GM23248 (cell line): ENCODE data around the gene NUDT6. TPM values are rescaled to one million over a fixed set of nuclear protein-coding genes. Genes with fewer than 3 reads are reported as not detected.
"Not testable (repeated sequence)": the region's sequence is repeated elsewhere in the genome, so short reads cannot be mapped to it uniquely, and the experiment has no call there.

ENCODE experiments used
- DNase-seq: peaks from one replicate; pipeline ENCODE4 v3.0.0-alpha.2; 2015
- H2AFZ ChIP-seq: fragments of 200-600 bp; sonication (generic); 2 replicates; pipeline ENCODE4 v1.6.1; 2016; ENCODE audit warnings: antibody characterized with exemption
- H3F3A ChIP-seq: fragments of 200-600 bp; sonication (generic); 2 replicates; pipeline ENCODE4 v1.6.1; 2016; ENCODE audit warnings: mild to moderate bottlenecking, antibody characterized with exemption, mixed run types; ENCODE audit not compliant: insufficient read depth
- H3K27ac ChIP-seq: fragments of 200-600 bp; sonication (generic); 2 replicates; pipeline ENCODE4 v1.5.1; 2016; ENCODE audit warnings: mild to moderate bottlenecking
- H3K27me3 ChIP-seq: fragments of 200-600 bp; sonication (generic); replicated peaks from 2 replicates; pipeline ENCODE4 v1.6.1; 2016; ENCODE audit warnings: mild to moderate bottlenecking; ENCODE audit not compliant: insufficient read depth
- H3K36me3 ChIP-seq: fragments of 200-600 bp; sonication (generic); 2 replicates; pipeline ENCODE4 v1.6.1; 2016; ENCODE audit warnings: low read depth, mild to moderate bottlenecking
- H3K4me1 ChIP-seq: fragments of 200-600 bp; sonication (generic); 2 replicates; pipeline ENCODE4 v1.6.1; 2016; ENCODE audit warnings: mild to moderate bottlenecking; ENCODE audit not compliant: insufficient read depth
- H3K4me2 ChIP-seq: fragments of 200-600 bp; sonication (generic); one replicate; pipeline ENCODE4 v1.6.1; 2016; ENCODE audit warnings: mild to moderate bottlenecking; ENCODE audit not compliant: unreplicated experiment
- H3K4me3 ChIP-seq: fragments of 200-600 bp; sonication (generic); 2 replicates; pipeline ENCODE4 v1.5.1; 2016; ENCODE audit warnings: mild to moderate bottlenecking
- H3K79me2 ChIP-seq: fragments of 200-600 bp; sonication (generic); 2 replicates; pipeline ENCODE4 v1.6.1; 2016; ENCODE audit warnings: mild to moderate bottlenecking; ENCODE audit not compliant: insufficient read depth
- H3K9ac ChIP-seq: fragments of 200-600 bp; sonication (generic); 2 replicates; pipeline ENCODE4 v1.6.1; 2016; ENCODE audit warnings: mild to moderate bottlenecking
- H3K9me2 ChIP-seq: fragments of 200-600 bp; sonication (generic); 2 replicates; pipeline ENCODE4 v1.6.1; 2016; ENCODE audit warnings: mixed run types, mild to moderate bottlenecking, moderate library complexity; ENCODE audit not compliant: insufficient read depth
- H3K9me3 ChIP-seq: fragments of 200-600 bp; sonication (generic); one replicate; pipeline ENCODE4 v1.6.1; 2017; ENCODE audit warnings: low read depth
- H4K20me1 ChIP-seq: fragments of 200-600 bp; sonication (generic); 2 replicates; pipeline ENCODE4 v1.6.0; 2016; ENCODE audit not compliant: insufficient read depth
- EZH2 ChIP-seq: fragments of 200-600 bp; sonication (generic); IDR thresholded peaks from 2 replicates; pipeline ENCODE4 v1.6.1; 2018; ENCODE audit warnings: antibody characterized with exemption, mild to moderate bottlenecking; ENCODE audit not compliant: insufficient read depth, poor library complexity, severe bottlenecking
- EZH2phosphoT487 ChIP-seq: fragments of 200-600 bp; sonication (generic); IDR thresholded peaks from 2 replicates; pipeline ENCODE4 v1.6.1; 2018; ENCODE audit warnings: antibody characterized with exemption, moderate library complexity, mild to moderate bottlenecking, low read depth; ENCODE audit not compliant: insufficient read depth
- WGBS, 2 experiments: methylation state at CpG; one replicate each; pipeline ENCODE4 v1.1.6; 2015 to 2017; ENCODE audit warnings: low lambda C conversion rate in 2 of 2, low coverage in 1 of 2; ENCODE audit errors: missing lambda C conversion rate in 2 of 2; 5-methylcytosine and 5-hydroxymethylcytosine counted together
- in situ Hi-C: fragments of 300-500 bp; cut with MboI; formaldehyde crosslinking; loops from 2 replicates; pipeline ENCODE4 v1.15.0; 2020
- polyA plus RNA-seq: library from polyadenylated mRNA; unstranded; fragments of >200 nt; fragmentation: Nextera tagmentation; extraction: Ambion mirVana; gene quantifications from 2 replicates; pipeline ENCODE4 v1.2.1, GENCODE V29; 2016
- total RNA-seq: library from RNA; depleted of rRNA; stranded (reverse); fragments of >200 nt; shearing (Covaris generic); gene quantifications from 2 replicates; pipeline ENCODE4 v1.2.3, GENCODE V29; 2014

NUDT6 gene
- total and polyA plus RNA-seq, 2 experiments from 2014 or later = 4.9 to 6.0 TPM

DNA sequence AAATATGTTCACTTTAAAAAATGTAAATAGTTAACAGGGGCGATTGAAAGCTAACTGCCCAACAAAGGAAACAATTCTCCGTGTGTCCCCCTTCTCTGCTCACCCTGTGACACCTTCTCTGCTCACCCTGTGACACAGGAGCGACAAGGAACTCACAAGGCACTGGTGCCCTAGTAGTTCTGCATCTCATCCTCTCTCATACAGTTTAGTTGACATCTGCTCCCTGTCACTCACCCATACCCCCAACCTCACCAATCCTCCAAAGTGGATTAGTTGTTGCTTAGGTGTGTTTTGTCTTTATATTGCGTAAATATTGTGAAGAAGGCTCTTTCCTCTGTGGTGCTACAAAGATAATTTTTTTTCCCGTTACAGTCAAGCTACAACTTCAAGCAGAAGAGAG, 46.4 kb downstream of the NUDT6 start:
- no peaks in the 10 kb centered on the region for H3K9me2 ChIP-seq
- H3K9me3 ChIP-seq = no peaks in the 10 kb centered on the region
- H3K4me1 ChIP-seq = peaks cover 78% of the 10 kb centered on the region
- H4K20me1 ChIP-seq = no peaks in the 10 kb centered on the region
- H3K4me2 ChIP-seq = no peak overlapping the region
- TF ChIP-seq EZH2 (no peak), EZH2phosphoT487 (no peak)
- H3K27ac ChIP-seq = peak overlapping the region; percentile 39
- WGBS, 2 experiments = 97 to 99% methylated on average over 5 of the region's 5 CpGs
- DNase-seq = no peak
- H3K36me3 ChIP-seq = peaks cover 46% of the 10 kb centered on the region
- peaks cover 98% of the 10 kb centered on the region for H3K79me2 ChIP-seq
- H2AFZ ChIP-seq = no peak overlapping the region
- no peak overlapping the region for H3K9ac ChIP-seq
- H3F3A ChIP-seq = peaks cover 85% of the 10 kb centered on the region
- in situ Hi-C loops = no loop called here
- H3K4me3 ChIP-seq = no peak overlapping the region
- H3K27me3 ChIP-seq = no peaks in the 10 kb centered on the region

DNA sequence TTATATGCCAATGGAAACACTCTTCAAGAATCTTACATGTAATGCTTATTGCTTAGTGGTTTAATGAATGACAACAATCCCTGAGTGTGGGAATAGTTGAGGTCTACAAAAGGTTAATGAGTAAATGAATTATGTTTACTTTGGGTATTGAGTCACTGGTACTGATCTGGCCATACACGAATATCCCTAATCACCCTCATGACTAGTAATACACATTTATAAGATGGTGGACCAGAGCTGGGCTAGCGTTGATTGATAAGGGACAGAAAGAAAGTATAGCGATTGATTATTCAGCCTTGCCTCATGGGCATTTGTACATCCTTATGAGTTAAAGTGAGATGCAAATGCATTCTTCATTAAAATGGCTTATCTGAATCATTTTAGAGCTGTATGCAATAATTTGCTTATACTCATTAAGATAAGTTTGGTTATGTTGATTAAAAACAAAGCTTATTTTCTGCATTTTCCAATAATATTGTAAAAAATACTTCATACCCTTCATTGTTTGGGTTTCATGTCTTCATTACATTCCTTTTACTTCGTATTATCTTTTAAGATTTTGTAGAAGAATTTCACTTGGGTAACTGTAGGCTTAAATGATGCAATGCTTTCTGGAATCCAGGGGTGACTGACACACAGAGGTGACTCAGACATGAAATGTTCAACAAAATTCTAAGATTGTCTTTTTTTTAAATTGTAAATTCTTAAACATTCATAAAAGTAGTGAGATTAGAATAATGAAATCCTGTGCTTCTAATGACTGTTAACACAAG, 48.4 kb downstream of the NUDT6 start:
- peak; percentile 89 for DNase-seq
- Histone ChIP-seq H2AFZ (no peak overlapping the region), H3K9ac (0 out of 2 replicates have a peak overlapping the region, but pooled peaks have one; percentile 17), H3K4me1 (peaks cover 78% of the 10 kb centered on the region), H3K9me3 (no peaks in the 10 kb centered on the region), H3K27ac (peak overlapping the region; percentile 69), H3K9me2 (no peaks in the 10 kb centered on the region), H3K27me3 (no peaks in the 10 kb centered on the region), H3F3A (peaks cover 92% of the 10 kb centered on the region), H3K4me3 (peak overlapping the region; percentile 52), H3K36me3 (peaks cover 36% of the 10 kb centered on the region), H3K4me2 (peak overlapping the region; percentile 74), H3K79me2 (peaks cover 100% of the 10 kb centered on the region), H4K20me1 (peaks cover 16% of the 10 kb centered on the region; the same call in 1 of the 2 replicates)
- TF ChIP-seq EZH2 (no peak), EZH2phosphoT487 (no peak)
- 32 to 35% methylated on average over 4 of the region's 4 CpGs for WGBS, 2 experiments
- in situ Hi-C loops = no loop called here

DNA sequence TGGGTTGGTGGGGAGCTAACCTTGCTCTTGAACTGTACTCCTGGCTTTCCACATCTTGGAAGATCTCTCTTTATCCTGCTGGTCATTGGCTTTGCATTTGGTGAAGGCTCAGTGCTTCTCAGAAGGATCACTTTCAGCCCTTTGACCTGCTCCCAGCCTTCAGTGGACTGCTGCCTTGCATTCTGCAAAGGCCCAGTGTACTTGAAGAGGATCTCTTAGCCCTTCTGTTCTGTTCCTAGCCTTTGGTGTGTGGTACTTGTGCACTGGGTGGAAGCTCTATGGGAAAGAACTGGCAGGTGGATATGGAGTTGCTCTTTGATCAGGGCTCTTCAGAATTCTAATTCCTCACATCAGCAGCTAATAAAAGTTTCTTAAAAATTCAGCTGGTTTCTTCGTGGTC, 49.3 kb downstream of the NUDT6 start:
- H3K79me2 ChIP-seq = peaks cover 100% of the 10 kb centered on the region
- H3K9me3 ChIP-seq = no peaks in the 10 kb centered on the region
- H3K4me3 ChIP-seq = peak overlapping the region; percentile 52; the same call in 1 of the 2 replicates
- no peaks in the 10 kb centered on the region for H3K9me2 ChIP-seq
- no peak for DNase-seq
- H4K20me1 ChIP-seq = peaks cover 22% of the 10 kb centered on the region; the same call in 1 of the 2 replicates
- in situ Hi-C loops = no loop called here
- no peak overlapping the region for H3K9ac ChIP-seq
- H3K4me2 ChIP-seq = peak overlapping the region; percentile 74
- no peak overlapping the region for H2AFZ ChIP-seq
- peaks cover 92% of the 10 kb centered on the region for H3F3A ChIP-seq
- H3K36me3 ChIP-seq = peaks cover 27% of the 10 kb centered on the region
- peaks cover 74% of the 10 kb centered on the region for H3K4me1 ChIP-seq
- no peaks in the 10 kb centered on the region for H3K27me3 ChIP-seq
- no peak for TF ChIP-seq EZH2phosphoT487
- peak overlapping the region; percentile 69 for H3K27ac ChIP-seq
- 57 to 59% methylated on average over 1 of the region's 1 CpG for WGBS, 2 experiments

DNA sequence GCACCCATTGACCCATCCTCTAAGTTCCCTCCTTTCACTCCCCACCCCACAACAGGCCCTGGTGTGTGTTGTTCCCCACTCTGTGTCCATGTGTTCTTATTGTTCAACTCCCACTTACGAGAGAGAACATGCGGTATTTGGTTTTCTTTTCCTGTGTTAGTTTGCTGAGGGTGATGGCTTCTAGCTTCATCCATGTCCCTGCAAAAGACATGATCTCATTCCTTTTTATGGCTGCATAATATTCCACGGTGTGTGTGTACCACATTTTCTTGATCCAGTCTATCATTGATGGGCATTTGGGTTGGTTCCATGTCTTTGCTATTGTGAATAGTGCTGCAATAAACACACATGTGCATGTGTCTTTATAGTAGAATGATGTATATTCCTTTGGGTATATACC, 54.2 kb downstream of the NUDT6 start:
- H3K9me2 ChIP-seq, H2AFZ ChIP-seq, H3K4me2 ChIP-seq, H3K9me3 ChIP-seq, H3K27me3 ChIP-seq, in situ Hi-C loops, H3K27ac ChIP-seq, DNase-seq, H3K9ac ChIP-seq, H3K4me3 ChIP-seq: not testable (repeated sequence)
- peaks cover 94% of the 10 kb centered on the region for H3F3A ChIP-seq
- WGBS, 2 experiments = 95 to 100% methylated on average over 3 of the region's 3 CpGs
- H3K4me1 ChIP-seq = peaks cover 53% of the 10 kb centered on the region
- H3K79me2 ChIP-seq = peaks cover 100% of the 10 kb centered on the region
- H3K36me3 ChIP-seq = peaks cover 27% of the 10 kb centered on the region
- H4K20me1 ChIP-seq = peaks cover 52% of the 10 kb centered on the region
